ENCODE results near the gene IFITM5.
"Not testable (repeated sequence)": the region's sequence is repeated elsewhere in the genome, so short reads cannot be mapped to it uniquely, and the experiment has no call there.

IFITM5 gene

GRCh38 chr11:313787-314553 is 14.6 kb upstream of the IFITM5 start, which contains the start of gene IFITM1:
Gene IFITM1 (plus strand): TSS chr11:314040. CDS start chr11:314171, 131 bp downstream.
- ATAC-seq (replicated peaks) (peak; percentile 65), DNase-seq (peak; percentile 59 to 62 (median 62))
- Mint-ChIP-seq H3K9me3 (no peaks in the 10 kb centered on the region), H3K4me1 (ENCODE audit: low read depth in 2 of 2) (peaks cover 45 to 49% of the 10 kb centered on the region in 2 donors), H3K36me3 (ENCODE audit: insufficient read depth) (peaks cover 52% of the 10 kb centered on the region), H3K4me3 (peak within 1 kb of the TSS; percentile 95 to 97), H3K27me3 (no peaks in the 10 kb centered on the region), H3K27ac (peak within 1 kb of the TSS; percentile 96 to 97)

- no peak for ATAC-seq (replicated peaks)
- Mint-ChIP-seq H3K36me3 (ENCODE audit: insufficient read depth) (peaks cover 58% of the 10 kb centered on the region), H3K4me1 (ENCODE audit: low read depth in 2 of 2) (peaks cover 50 to 51% of the 10 kb centered on the region in 2 donors), H3K27me3 (no peaks in the 10 kb centered on the region), H3K4me3 (peak overlapping the region; percentile 95 to 97), H3K9me3 (no peaks in the 10 kb centered on the region), H3K27ac (peak overlapping the region; percentile 96 to 97)
- DNase-seq = no peak
These were observed 14.0 kb upstream of the IFITM5 start for GRCh38 chr11:313304-313786.

DNA sequence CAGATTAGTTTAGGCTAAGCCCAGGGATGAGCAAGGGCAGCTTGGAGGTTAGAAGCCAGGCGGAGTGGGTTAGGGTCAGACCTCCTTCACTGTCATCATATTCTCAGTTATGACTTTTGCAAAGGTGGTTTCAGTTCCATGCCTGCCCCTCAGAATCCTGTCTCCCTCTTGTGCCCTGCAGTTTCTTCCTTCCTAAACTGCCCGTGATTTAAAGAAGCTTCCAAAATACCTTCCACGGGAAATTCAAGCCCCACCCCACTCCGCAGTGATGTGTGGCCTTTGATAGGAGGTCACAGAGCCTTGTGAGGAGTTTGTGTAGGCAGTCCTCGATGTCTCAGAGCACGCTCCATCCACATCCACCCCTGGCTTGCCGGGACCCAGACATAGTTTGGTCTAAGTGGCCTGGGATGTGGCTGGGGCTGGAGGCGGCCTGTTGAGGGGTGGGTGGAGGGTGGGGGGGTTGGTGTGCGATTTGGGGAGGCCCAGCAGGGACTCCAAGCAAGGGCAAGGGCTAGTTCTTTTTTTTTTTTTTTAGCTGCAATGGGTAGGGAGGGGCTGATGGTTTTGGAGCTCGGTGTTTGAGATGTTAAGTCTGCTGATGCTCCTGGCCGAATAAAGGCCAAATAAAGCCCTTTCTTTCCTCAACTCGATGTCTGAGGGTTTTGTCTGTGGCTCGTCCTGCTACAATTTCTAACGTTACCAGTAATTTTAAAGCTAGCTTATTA is 12.9 kb upstream of the IFITM5 start:
- Mint-ChIP-seq H3K27ac (peak overlapping the region; percentile 96 to 97), H3K27me3 (no peaks in the 10 kb centered on the region), H3K9me3 (no peaks in the 10 kb centered on the region), H3K36me3 (ENCODE audit: insufficient read depth) (peaks cover 57% of the 10 kb centered on the region), H3K4me3 (peak overlapping the region; percentile 95 to 97), H3K4me1 (ENCODE audit: low read depth in 2 of 2) (peaks cover 51 to 53% of the 10 kb centered on the region in 2 donors)
- DNase-seq (no peak), ATAC-seq (replicated peaks) (no peak)

DNA sequence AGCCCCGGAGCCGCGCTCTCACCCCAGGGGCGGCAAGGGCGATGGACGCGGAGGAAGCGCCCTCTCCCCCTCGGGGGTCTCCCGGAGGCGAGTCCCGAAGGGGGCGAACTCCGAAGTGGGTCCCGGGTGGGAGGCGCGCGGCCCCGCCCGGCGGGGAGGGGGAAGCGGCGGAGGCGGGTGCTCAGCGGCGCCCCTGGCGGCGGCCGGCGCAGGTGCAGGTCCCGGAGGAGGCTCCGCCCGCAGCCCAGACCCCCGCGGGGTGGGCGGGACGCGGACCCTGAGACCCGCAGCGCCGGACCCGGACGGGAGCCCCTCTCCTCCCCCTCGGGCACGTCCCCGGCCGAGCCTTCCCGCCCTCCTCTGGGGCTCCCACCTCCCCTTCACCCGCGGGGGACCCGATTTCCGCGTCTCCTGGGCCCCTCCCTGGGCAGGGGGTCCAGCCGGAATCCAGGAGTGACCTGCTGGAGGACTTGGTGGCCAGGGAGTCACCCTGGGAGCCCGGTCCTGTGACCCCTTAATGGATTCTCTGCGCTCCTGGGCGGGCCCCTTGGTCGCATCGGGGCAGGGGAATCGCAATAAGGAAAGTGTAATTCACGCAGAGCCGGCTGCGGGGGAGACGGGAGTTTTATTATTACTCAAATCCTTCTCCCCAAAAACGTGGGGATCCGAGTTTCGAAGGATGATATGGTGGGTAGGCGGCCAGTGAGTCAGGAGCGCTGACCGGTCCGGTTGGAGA is 11.9 kb upstream of the IFITM5 start:
- H3K27me3 Mint-ChIP-seq, H3K9me3 Mint-ChIP-seq, DNase-seq: not testable (repeated sequence)
- H3K4me3 Mint-ChIP-seq = peak overlapping the region; percentile 95 to 97
- ATAC-seq (replicated peaks) = peak; percentile 19
- peaks cover 44 to 50% of the 10 kb centered on the region in 2 donors for H3K4me1 Mint-ChIP-seq (ENCODE audit: low read depth in 2 of 2)
- peak overlapping the region; percentile 96 to 97 for H3K27ac Mint-ChIP-seq
- peaks cover 47% of the 10 kb centered on the region for H3K36me3 Mint-ChIP-seq (ENCODE audit: insufficient read depth)

GRCh38 chr11:309979-310572 is 10.8 kb upstream of the IFITM5 start:
- not testable (repeated sequence) for H3K9me3 Mint-ChIP-seq; DNase-seq; ATAC-seq (replicated peaks); H3K27me3 Mint-ChIP-seq
- H3K4me3 Mint-ChIP-seq = peak overlapping the region; percentile 89 to 91
- peak overlapping the region; percentile 87 to 95 for H3K27ac Mint-ChIP-seq
- peaks cover 42% of the 10 kb centered on the region for H3K36me3 Mint-ChIP-seq (ENCODE audit: insufficient read depth)
- H3K4me1 Mint-ChIP-seq (ENCODE audit: low read depth in 2 of 2) = peaks cover 53 to 59% of the 10 kb centered on the region in 2 donors

- DNase-seq, H3K9me3 Mint-ChIP-seq, H3K27me3 Mint-ChIP-seq: not testable (repeated sequence)
- H3K4me1 Mint-ChIP-seq (ENCODE audit: low read depth in 2 of 2) = peaks cover 51 to 56% of the 10 kb centered on the region in 2 donors
- H3K27ac Mint-ChIP-seq = peak overlapping the region; percentile 87 to 95
- peaks cover 40% of the 10 kb centered on the region for H3K36me3 Mint-ChIP-seq (ENCODE audit: insufficient read depth)
- H3K4me3 Mint-ChIP-seq = peak overlapping the region; percentile 89 to 91
- ATAC-seq (replicated peaks) = peak; percentile 0
These were observed 9.7 kb upstream of the IFITM5 start for GRCh38 chr11:308740-309665.

- not testable (repeated sequence) for H3K27me3 Mint-ChIP-seq
These were observed 8.7 kb upstream of the IFITM5 start, which contains the start of gene IFITM2 for GRCh38 chr11:307766-308708. Gene IFITM2 (plus strand): TSS chr11:307816. CDS start chr11:308193, 377 bp downstream.

DNA sequence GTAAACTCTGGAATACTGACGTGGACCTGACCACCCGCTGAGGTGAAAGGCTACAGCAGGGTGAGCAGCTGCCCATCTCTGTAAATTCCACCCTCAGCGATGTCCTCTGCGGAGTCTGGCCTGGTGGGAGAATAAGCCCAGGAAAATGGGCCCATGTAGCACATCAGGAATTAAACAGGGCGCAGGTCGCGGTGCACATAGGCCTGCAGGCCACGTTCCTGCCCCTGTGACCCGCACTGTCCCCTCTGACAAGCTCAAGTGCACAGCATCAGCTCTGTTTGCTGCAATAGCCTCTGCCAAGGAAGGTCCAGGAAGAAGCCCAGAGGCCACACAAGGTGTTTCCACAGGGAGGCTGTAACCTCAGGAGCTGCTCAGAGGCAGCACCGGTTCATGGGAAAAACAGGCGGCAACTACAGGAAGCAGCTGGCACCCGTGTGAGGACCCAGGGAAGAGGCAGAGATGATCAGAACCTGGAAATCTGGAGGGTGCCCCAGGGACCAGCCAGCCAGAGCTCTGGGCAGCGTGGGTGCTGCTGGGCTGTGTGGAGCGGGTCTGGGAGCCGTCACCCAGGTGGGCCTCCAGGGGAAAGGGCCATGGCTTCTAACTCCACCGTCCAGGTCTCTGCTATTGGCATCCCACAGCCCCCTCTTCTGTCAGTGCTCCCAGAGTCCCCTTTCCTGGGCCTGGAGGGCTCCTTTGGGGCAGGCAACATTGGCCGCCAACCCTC is 7.5 kb upstream of the IFITM5 start:
- no peaks in the 10 kb centered on the region for H3K9me3 Mint-ChIP-seq
- ATAC-seq (replicated peaks) (no peak), DNase-seq (no peak)
- H3K4me3 Mint-ChIP-seq = peak overlapping the region; percentile 89 to 91
- peak overlapping the region; percentile 87 to 95 for H3K27ac Mint-ChIP-seq
- no peaks in the 10 kb centered on the region for H3K27me3 Mint-ChIP-seq
- H3K4me1 Mint-ChIP-seq (ENCODE audit: low read depth in 2 of 2) = peaks cover 30 to 44% of the 10 kb centered on the region in 2 donors
- H3K36me3 Mint-ChIP-seq (ENCODE audit: insufficient read depth) = peaks cover 41% of the 10 kb centered on the region

More at GRCh38 chr11:307766-308708, 8.7 kb upstream of the IFITM5 start, which contains the start of gene IFITM2:
- peaks cover 41 to 46% of the 10 kb centered on the region in 2 donors for H3K4me1 Mint-ChIP-seq (ENCODE audit: low read depth in 2 of 2)
- H3K36me3 Mint-ChIP-seq (ENCODE audit: insufficient read depth) = peaks cover 37% of the 10 kb centered on the region
- H3K9me3 Mint-ChIP-seq = not testable (repeated sequence)
- ATAC-seq (replicated peaks) = peak; percentile 74
- H3K27ac Mint-ChIP-seq = peak within 1 kb of the TSS; percentile 87 to 95
- peak within 1 kb of the TSS; percentile 89 to 91 for H3K4me3 Mint-ChIP-seq
- peak in 2 of 3 experiments; percentile 49 to 61 for DNase-seq

GRCh38 chr11:305844-306211 is 6.5 kb upstream of the IFITM5 start:
- Mint-ChIP-seq H3K27ac (peak overlapping the region; percentile 87 to 95), H3K9me3 (no peaks in the 10 kb centered on the region), H3K27me3 (peaks cover 0 to under 1% of the 10 kb centered on the region in 2 donors), H3K4me1 (ENCODE audit: low read depth in 2 of 2) (peaks cover 29 to 43% of the 10 kb centered on the region in 2 donors), H3K4me3 (peak overlapping the region in 1 of 2 donors; percentile 27), H3K36me3 (ENCODE audit: insufficient read depth) (peaks cover 38% of the 10 kb centered on the region)
- DNase-seq = no peak
- ATAC-seq (replicated peaks) = no peak

DNA sequence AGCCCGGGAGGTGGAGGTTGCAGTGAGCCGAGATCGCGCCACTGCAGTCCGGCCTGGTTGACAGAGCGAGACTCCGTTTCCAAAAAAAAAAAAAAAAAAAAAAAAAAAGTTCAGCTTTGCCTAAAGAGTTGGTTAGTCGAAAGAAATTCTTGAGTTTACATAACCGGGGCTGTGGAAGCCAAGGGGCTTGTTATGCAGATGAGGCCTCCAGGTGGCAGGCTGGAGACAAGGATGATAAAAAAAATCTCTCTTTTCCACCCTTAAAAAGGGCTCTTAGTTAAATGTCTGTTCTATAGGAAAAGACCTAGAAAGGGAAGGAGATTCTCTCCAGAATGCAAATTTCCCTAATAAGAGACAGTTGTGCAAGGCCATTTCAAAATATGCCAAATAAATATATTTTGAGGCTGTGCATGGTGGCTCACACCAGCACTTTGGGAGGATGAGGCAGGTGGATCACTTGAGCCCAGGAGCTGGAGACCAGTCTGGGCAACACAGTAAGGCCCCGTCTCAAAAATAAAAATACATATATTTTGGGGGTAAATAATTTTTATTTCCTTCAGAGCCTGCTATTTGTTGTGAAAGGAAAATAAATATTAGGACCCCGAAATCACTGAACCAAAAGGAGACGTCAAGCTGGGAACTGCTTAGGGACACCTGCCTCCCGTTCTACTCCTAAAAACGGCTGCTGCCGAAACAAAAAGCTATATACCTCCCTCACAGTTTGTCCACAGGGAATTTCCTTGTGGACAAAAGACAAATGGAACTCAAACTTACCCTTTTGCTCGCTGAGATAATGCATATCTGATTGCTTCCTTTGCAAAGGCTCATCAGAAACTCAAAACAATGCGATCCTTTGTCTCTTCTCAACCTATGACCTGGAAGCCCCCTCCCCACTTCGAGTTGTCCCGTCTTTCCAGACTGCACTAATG is 5.9 kb upstream of the IFITM5 start:
- ATAC-seq (replicated peaks) = no peak
- no peak overlapping the region for H3K4me3 Mint-ChIP-seq
- peaks cover 38% of the 10 kb centered on the region for H3K36me3 Mint-ChIP-seq (ENCODE audit: insufficient read depth)
- H3K27ac Mint-ChIP-seq = peak overlapping the region in 1 of 2 donors; percentile 87
- H3K9me3 Mint-ChIP-seq = no peaks in the 10 kb centered on the region
- peaks cover 29 to 47% of the 10 kb centered on the region in 2 donors for H3K4me1 Mint-ChIP-seq (ENCODE audit: low read depth in 2 of 2)
- H3K27me3 Mint-ChIP-seq = peaks cover 4 to 7% of the 10 kb centered on the region in 2 donors
- peak in 2 of 3 experiments; percentile 47 to 59 for DNase-seq
